K562 (cell line): ENCODE data around the gene TMEM185B. TPM values are rescaled to one million over a fixed set of nuclear protein-coding genes. Genes with fewer than 3 reads are reported as not detected.

Experiments
- ATAC-seq: fragments of 200-7000 bp; cut with Tn5 transposase; 3 replicates; pipeline ENCODE4 v1.9.1; 2020; ENCODE audit warnings: moderate library complexity
- BruUV-seq: library from RNA; stranded (reverse); fragments of 400-500 nt; replicated peaks from 2 replicates; lab custom pipeline; 2021; lab: Mats Ljungman, UMichigan
- CTCF ChIA-PET: fragments of 300-600 bp; formaldehyde crosslinking; extraction: SDS; loops from one replicate; lab custom pipeline; 2021; ENCODE audit warnings: low intra/inter-chr PET ratio; lab: Yijun Ruan, JAX
- POLR2A ChIA-PET: fragments of 300-600, 350-650 bp; sonication (Branson Sonifier 250); formaldehyde crosslinking; extraction: SDS; loops from one replicate; lab custom pipeline; 2021; ENCODE audit warnings: antibody characterized with exemption, inconsistent platforms; lab: Yijun Ruan, JAX
- DNase-seq, 4 experiments: peaks; one replicate each; pipeline versions ENCODE4 v3.0.0 to v3.0.0-alpha.2; 2011 to 2018; ENCODE audit warnings: low spot score in 3 of 4, mixed read lengths in 3 of 4; ENCODE audit errors: extremely low read depth in 1 of 4
- FAIRE-seq: peaks from 2 replicates; lab custom pipeline; 2011; peaks lifted over from hg19 to GRCh38; lab: Jason Lieb, UNC
- H2AFZ ChIP-seq: 2 replicates; pipeline ENCODE4 v1.6.0; 2011; ENCODE audit warnings: low read depth, low read length, control low read depth, inconsistent platforms
- H3K27ac ChIP-seq: fragments of 200-600 bp; 3 replicates; pipeline ENCODE4 v1.8.0; 2011; ENCODE audit warnings: low read depth, mild to moderate bottlenecking, control low read depth, inconsistent platforms, low read length, moderate library complexity, mixed read lengths; ENCODE audit errors: extremely low read depth
- H3K27me3 ChIP-seq, 2 experiments: fragments of 300-600 bp in 1 of 2; 2 replicates in 1 of 2; 3 replicates in 1 of 2; pipeline versions ENCODE4 v1.6.0 to v1.8.0; 2011; ENCODE audit warnings: inconsistent platforms in 2 of 2, low read length in 2 of 2, mild to moderate bottlenecking in 1 of 2, mixed read lengths in 1 of 2, moderate library complexity in 1 of 2; ENCODE audit not compliant: control insufficient read depth in 2 of 2, insufficient read depth in 2 of 2
- H3K36me3 ChIP-seq: fragments of 300-600 bp; 3 replicates; pipeline ENCODE4 v1.8.0; 2011; ENCODE audit warnings: mild to moderate bottlenecking, low read length, inconsistent platforms; ENCODE audit not compliant: control insufficient read depth, insufficient read depth
- H3K4me1 ChIP-seq, 2 experiments: fragments of 200-600 bp in 1 of 2; replicated peaks in 1 of 2; 2 replicates in 1 of 2; 3 replicates in 1 of 2; pipeline versions ENCODE4 v1.5.1 to v1.8.0; 2011; ENCODE audit warnings: inconsistent platforms in 2 of 2, low read length in 2 of 2, mild to moderate bottlenecking in 1 of 2, mixed read lengths in 1 of 2, moderate library complexity in 1 of 2; ENCODE audit not compliant: control insufficient read depth in 2 of 2, insufficient read depth in 2 of 2
- H3K4me2 ChIP-seq: 2 replicates; pipeline ENCODE4 v1.6.1; 2011; ENCODE audit warnings: low read length, control low read depth, inconsistent platforms, mixed read lengths; ENCODE audit not compliant: insufficient read depth
- H3K4me3 ChIP-seq: fragments of 200-600 bp; sonication (generic), shearing (Covaris generic); 2 replicates; pipeline ENCODE4 v1.5.1; 2016; ENCODE audit warnings: control low read depth, inconsistent platforms
- H3K79me2 ChIP-seq: fragments of 200-600 bp; 3 replicates; pipeline ENCODE4 v1.8.0; 2011; ENCODE audit warnings: low read length, inconsistent platforms; ENCODE audit not compliant: control insufficient read depth, insufficient read depth
- H3K9ac ChIP-seq, 2 experiments: 2 replicates each; pipeline versions ENCODE4 v1.6.0 to v1.6.1; 2011; ENCODE audit warnings: low read depth in 2 of 2, low read length in 2 of 2, control low read depth in 1 of 2, inconsistent platforms in 1 of 2, mild to moderate bottlenecking in 1 of 2, mixed read lengths in 1 of 2; ENCODE audit not compliant: insufficient read depth in 1 of 2
- H3K9me1 ChIP-seq: one replicate; pipeline ENCODE4 v1.6.0; 2011; ENCODE audit warnings: inconsistent platforms, mild to moderate bottlenecking, low read length, moderate library complexity; ENCODE audit not compliant: control insufficient read depth, insufficient read depth
- H3K9me3 ChIP-seq: replicated peaks from 2 replicates; pipeline ENCODE4 v1.5.1; 2011; ENCODE audit warnings: low read depth, low read length, inconsistent platforms; ENCODE audit not compliant: control insufficient read depth, insufficient read depth
- H4K20me1 ChIP-seq: replicated peaks from 2 replicates; pipeline ENCODE4 v1.6.1; 2011; ENCODE audit warnings: low read length, inconsistent platforms, mixed read lengths; ENCODE audit not compliant: control insufficient read depth, insufficient read depth
- SP1 ChIP-seq: sonication (generic); formaldehyde crosslinking; IDR thresholded peaks from 2 replicates; pipeline ENCODE4 v1.8.1; 2022; ENCODE audit warnings: mild to moderate bottlenecking, missing genetic modification reagents
- TRIM24 ChIP-seq, 2 experiments: fragments of 450-650 bp; IDR thresholded peaks; 2 replicates each; pipeline ENCODE4 v1.6.1; 2016
- ZNF174 ChIP-seq: fragments of 250-450 bp; sonication (Bioruptor Pico); IDR thresholded peaks from 2 replicates; pipeline ENCODE4 v1.4.0; 2020; ENCODE audit warnings: mild to moderate bottlenecking
- ZNF217 ChIP-seq: sonication (generic); formaldehyde crosslinking; IDR thresholded peaks from 2 replicates; pipeline ENCODE4 v1.8.0; 2022; ENCODE audit warnings: mild to moderate bottlenecking, missing genetic modification reagents
- WGBS: fragments of 100-300 bp; shearing (Covaris generic); methylation state at CpG from one replicate; pipeline ENCODE4 v1.1.6; 2016; ENCODE audit warnings: low coverage, mixed read lengths; ENCODE audit not compliant: insufficient coverage; ENCODE audit errors: missing lambda C conversion rate; 5-methylcytosine and 5-hydroxymethylcytosine counted together
- in situ Hi-C: fragments of 300-500 bp; cut with MboI; formaldehyde crosslinking; loops from 4 replicates; pipeline ENCODE4 v1.15.0; 2018; ENCODE audit warnings: inconsistent platforms, mixed read lengths
- intact Hi-C: fragments of 100-400 bp; cut with micrococcal nuclease; formaldehyde crosslinking; loops from 2 replicates; pipeline ENCODE4 v1.14.2; 2022
- polyA plus RNA-seq, 8 experiments: library from polyadenylated mRNA; depleted of rRNA in 4 of 8; stranded (reverse) in 5 of 8; unstranded in 3 of 8; fragments of >200 nt; fragmentation: Nextera tagmentation in 2 of 8; fragmentation: Illumina TruSeq in 1 of 8; extraction: Ambion mirVana in 2 of 8; extraction: Trizol in 1 of 8; gene quantifications; 2 replicates each; pipeline versions ENCODE4 v1.2.1 to v1.2.3, GENCODE V29; 2011 to 2014; ENCODE audit warnings: inconsistent platforms in 1 of 8, missing spikeins in 1 of 8
- total RNA-seq, 7 experiments: library from RNA; depleted of rRNA in 6 of 7; stranded (reverse); fragments of >200 nt in 6 of 7; fragmentation: Illumina TruSeq in 2 of 7; extraction: Trizol in 2 of 7; gene quantifications; 2 replicates each; pipeline versions ENCODE4 v1.2.1 to v1.2.3, GENCODE V29; 2011 to 2021; ENCODE audit warnings: low replicate concordance in 1 of 7
- TF ChIP-seq, protein P1 (sequence below): fragments of 450-650 bp; IDR thresholded peaks from 2 replicates; pipeline ENCODE4 v1.6.1; 2016

TMEM185B gene
- total and polyA plus RNA-seq, 9 of the 15 experiments (the other 6 are each of a cell fraction or from before 2014, with no cell fraction given): 2.9 to 28.2 (median 11.5) TPM

DNA sequence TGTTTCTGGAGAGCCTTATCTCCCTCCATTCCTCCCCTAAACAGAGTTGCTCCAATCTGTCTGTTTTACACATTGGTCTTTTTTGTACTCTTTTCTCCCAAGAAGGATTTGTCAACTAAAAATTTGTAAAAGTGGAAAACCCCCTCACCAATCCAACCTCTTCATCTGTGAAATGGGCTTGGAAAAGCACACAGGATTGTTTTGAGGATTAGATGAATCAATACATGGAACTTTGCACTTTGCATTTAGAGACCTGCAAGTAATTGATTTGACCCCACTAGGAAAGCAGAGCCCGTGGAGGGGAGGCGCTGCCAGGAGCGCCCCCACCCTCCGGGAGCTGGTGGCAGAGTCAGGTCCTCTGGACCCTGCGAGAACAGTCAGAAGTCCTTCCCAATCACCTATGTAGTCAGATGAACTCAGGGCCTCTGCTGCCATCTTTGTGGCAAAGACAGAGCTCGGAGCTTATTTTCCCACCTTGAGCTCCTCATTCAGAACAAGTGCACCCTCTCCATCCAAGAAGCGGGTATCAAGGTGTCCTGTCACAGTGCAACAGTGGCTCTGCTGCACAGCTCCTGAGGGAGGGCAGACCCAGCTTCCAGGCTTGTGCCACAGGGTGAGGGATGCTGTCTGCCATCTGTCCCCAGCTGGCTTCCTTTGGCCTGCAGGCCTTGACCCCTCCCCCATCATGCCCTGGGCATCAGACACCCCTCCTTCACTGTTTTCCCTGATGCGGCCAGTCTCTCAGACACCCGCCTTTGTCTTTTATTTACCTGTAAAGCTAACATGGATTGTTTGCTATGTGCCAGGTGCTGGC is 1.7 kb upstream of the TMEM185B start:
- Histone ChIP-seq H3K79me2 (peaks cover 28% of the 10 kb centered on the region), H3K9me3 (0 out of 2 replicates have a peak, but pooled peaks cover 2% of the 10 kb centered on the region), H3K4me3 (no peak overlapping the region), H3K27me3 (no peaks in the 10 kb centered on the region; a peak in 1 of 5 replicates), H4K20me1 (no peaks in the 10 kb centered on the region)
- intact Hi-C loops: no loop called here
- in situ Hi-C loops: no loop called here
- ATAC-seq (no peak), FAIRE-seq (no peak)
- BruUV-seq: no TSS peak
- POLR2A ChIA-PET: interaction anchor here (0.6 to 1.7 kb wide), 4 partner anchors 11 to 180 kb away, joined by 3 to 10 read pairs (median 4); no protein-coding TSS in a partner anchor
- TF ChIP-seq ZNF217 (CRISPR knock-in tag) (no peak), TRIM24 (IDR thresholded peaks at IDR 0.05) (no peak), SP1 (no peak), ZNF174 (CRISPR knock-in tag) (no peak)
- TF ChIP-seq, protein P1, sequence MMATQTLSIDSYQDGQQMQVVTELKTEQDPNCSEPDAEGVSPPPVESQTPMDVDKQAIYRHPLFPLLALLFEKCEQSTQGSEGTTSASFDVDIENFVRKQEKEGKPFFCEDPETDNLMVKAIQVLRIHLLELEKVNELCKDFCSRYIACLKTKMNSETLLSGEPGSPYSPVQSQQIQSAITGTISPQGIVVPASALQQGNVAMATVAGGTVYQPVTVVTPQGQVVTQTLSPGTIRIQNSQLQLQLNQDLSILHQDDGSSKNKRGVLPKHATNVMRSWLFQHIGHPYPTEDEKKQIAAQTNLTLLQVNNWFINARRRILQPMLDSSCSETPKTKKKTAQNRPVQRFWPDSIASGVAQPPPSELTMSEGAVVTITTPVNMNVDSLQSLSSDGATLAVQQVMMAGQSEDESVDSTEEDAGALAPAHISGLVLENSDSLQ: no peak
- TF ChIP-seq, all 486 proteins: peak for 0
- no peak overlapping the region for H2AFZ ChIP-seq
- peak overlapping the region in 1 of 2 experiments; percentile 45; a peak in 1 of 4 replicates for H3K9ac ChIP-seq
- H3K4me2 ChIP-seq: no peak overlapping the region
- CTCF ChIA-PET: no interaction called here
- no peak overlapping the region for H3K27ac ChIP-seq
- H3K4me1 ChIP-seq: peaks cover 34 to 37% of the 10 kb centered on the region in 2 experiments
- H3K9me1 ChIP-seq: no peaks in the 10 kb centered on the region
- 79% methylated on average over 9 of the region's 9 CpGs for WGBS
- H3K36me3 ChIP-seq: peaks cover 22% of the 10 kb centered on the region
- DNase-seq: no peak
